Activated CD4-positive, alpha-beta T cell treated with anti-CD3 and anti-CD28 coated beads, Interleukin-2, amount 10 ng/mL, durations not matched to agents 7 days and 5 days (primary cell): Measurements from ENCODE around the gene CLSTN2. TPM values are rescaled to one million over a fixed set of nuclear protein-coding genes. Genes with fewer than 3 reads are reported as not detected.

Experiments used
- CTCF ChIA-PET: fragments of 350-600 bp; sonication (Branson Sonifier 250); formaldehyde crosslinking; loops from one replicate; lab custom pipeline; 2021; ENCODE audit warnings: antibody characterized with exemption; lab: Charles Lee
- POLR2A ChIA-PET: fragments of 350-600 bp; sonication (Branson Sonifier 250); formaldehyde crosslinking; loops from one replicate; lab custom pipeline; 2021; ENCODE audit warnings: antibody characterized with exemption; lab: Charles Lee
- DNase-seq: peaks from one replicate; pipeline ENCODE4 v3.0.0-alpha.2; 2020
- H3K27ac Mint-ChIP-seq: one replicate; pipeline ENCODE4 v1.8.0; 2021; ENCODE audit warnings: mild to moderate bottlenecking, moderate library complexity, mixed read lengths
- H3K27me3 Mint-ChIP-seq: one replicate; pipeline ENCODE4 v1.8.0; 2021; ENCODE audit warnings: mixed read lengths
- H3K36me3 Mint-ChIP-seq: one replicate; pipeline ENCODE4 v1.8.0; 2021; ENCODE audit warnings: low read depth, mixed read lengths
- H3K4me1 Mint-ChIP-seq: one replicate; pipeline ENCODE4 v1.8.0; 2021; ENCODE audit warnings: mixed read lengths
- H3K4me3 Mint-ChIP-seq: one replicate; pipeline ENCODE4 v1.8.0; 2021; ENCODE audit warnings: mild to moderate bottlenecking, moderate library complexity, mixed read lengths
- H3K9me3 Mint-ChIP-seq: one replicate; pipeline ENCODE4 v1.8.0; 2021; ENCODE audit warnings: mixed read lengths
- total RNA-seq, 2 experiments: library from RNA; stranded (reverse); gene quantifications; one replicate each; pipeline ENCODE4 v1.2.3, GENCODE V29; 2021

The CLSTN2 gene
- total RNA-seq, 2 experiments from 2014 or later = not detected

DNA sequence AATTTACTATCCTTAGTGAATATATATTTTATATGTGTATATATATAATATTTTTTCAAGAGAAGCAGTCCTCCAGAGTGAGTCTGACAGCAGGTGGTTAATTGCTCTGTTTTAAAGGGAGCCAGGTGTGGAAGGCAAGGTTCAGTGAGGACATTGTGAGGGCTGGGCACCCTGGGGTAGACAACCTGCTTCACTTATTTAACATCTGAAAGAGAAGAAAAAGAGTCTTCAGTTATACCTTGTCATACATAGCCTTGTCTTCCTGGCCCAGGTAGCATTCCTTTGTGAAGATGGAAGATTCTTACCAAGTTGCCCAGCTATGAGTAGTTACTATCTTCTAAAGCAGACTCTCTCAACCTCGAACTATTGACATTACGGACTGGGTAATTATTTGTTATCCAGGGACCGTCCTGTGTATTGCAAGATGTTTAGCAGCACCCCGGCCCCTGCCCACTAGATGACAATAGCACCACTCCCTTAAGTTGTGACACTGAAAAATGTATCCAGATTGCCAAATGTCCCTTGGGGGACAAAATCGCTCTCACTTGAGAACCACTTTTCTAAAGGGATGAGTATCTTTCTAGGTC is 406.9 kb downstream of the CLSTN2 start:
- Mint-ChIP-seq H3K36me3 (no peaks in the 10 kb centered on the region), H3K9me3 (no peaks in the 10 kb centered on the region), H3K27me3 (peaks cover 2% of the 10 kb centered on the region), H3K4me3 (no peak overlapping the region), H3K4me1 (no peaks in the 10 kb centered on the region), H3K27ac (no peak overlapping the region)
- no peak for DNase-seq
- CTCF ChIA-PET = no interaction called here
- POLR2A ChIA-PET = no interaction called here

DNA sequence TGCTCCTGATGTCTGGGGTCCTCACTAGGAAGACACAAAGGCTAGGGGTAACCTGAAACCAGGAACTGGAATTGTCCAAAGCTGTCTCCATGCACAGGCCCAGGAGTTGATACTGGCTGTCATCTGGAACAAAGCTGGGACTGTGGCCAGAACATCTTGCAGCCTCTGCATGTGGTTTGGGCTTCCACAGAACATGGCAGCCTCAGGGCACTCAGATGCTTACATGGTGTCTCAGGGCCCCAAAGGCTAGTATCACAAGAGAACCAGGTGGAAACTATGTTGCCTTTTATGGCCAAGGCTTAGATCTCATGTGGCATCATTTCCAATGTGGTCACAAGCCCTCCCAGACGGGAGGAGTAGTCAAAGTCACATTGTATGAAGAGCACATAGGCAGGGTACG is 407.7 kb downstream of the CLSTN2 start:
- DNase-seq = no peak
- ChIA-PET POLR2A (no interaction called here), CTCF (interaction anchor here (1.2 kb wide), 1 partner anchor 9 kb away, joined by 3 read pairs; no protein-coding TSS in a partner anchor)
- H3K4me1 Mint-ChIP-seq = no peaks in the 10 kb centered on the region
- H3K36me3 Mint-ChIP-seq = no peaks in the 10 kb centered on the region
- no peak overlapping the region for H3K4me3 Mint-ChIP-seq
- no peak overlapping the region for H3K27ac Mint-ChIP-seq
- H3K9me3 Mint-ChIP-seq = no peaks in the 10 kb centered on the region
- peaks cover 2% of the 10 kb centered on the region for H3K27me3 Mint-ChIP-seq

DNA sequence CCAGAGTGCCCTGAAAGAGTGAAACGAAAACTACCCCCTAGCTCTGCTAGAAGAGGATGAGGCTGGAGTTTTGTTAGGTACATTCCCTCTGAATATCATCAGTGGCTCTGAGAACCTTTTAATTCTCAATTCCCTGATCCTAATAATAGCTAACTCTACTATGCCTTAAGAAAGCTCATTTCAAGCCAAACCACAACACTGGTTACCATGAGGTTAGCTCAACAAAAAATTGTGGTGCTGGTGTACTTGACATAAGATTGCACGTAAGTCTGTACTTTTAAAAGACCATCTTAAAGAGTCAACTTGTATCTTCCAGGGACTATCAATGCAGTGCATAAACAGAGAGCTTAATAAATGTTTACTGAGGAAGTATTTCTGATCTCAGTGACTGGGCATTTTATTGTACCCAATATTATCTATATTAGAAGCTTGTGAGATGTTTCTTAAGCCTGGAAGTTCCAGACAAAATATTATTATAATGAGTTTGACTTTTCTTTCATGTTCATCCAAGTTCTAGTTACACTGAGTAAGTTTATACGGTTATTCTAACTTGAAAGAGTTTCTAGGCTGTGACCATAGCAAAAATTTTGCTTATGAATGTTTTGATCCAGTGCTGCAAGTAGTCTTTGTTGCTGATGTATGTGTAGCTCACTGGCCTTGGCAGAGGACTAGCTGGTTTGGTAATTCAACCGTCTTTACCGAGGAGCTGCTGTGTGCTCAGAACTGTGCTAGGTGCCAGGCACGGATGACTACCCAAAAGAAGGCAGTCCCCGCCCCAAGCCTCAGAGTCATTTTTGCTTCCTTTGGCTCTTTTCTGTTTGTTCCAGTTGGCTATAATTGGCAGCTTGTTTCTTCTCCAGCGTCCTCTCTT is 408.5 kb downstream of the CLSTN2 start:
- ChIA-PET CTCF (interaction anchor here (1.2 kb wide), 1 partner anchor 10 kb away, joined by 3 read pairs; no protein-coding TSS in a partner anchor), POLR2A (no interaction called here)
- no peak for DNase-seq
- H3K9me3 Mint-ChIP-seq = no peaks in the 10 kb centered on the region
- H3K36me3 Mint-ChIP-seq = no peaks in the 10 kb centered on the region
- no peaks in the 10 kb centered on the region for H3K4me1 Mint-ChIP-seq
- H3K27me3 Mint-ChIP-seq = peaks cover 2% of the 10 kb centered on the region
- no peak overlapping the region for H3K27ac Mint-ChIP-seq
- H3K4me3 Mint-ChIP-seq = no peak overlapping the region

DNA sequence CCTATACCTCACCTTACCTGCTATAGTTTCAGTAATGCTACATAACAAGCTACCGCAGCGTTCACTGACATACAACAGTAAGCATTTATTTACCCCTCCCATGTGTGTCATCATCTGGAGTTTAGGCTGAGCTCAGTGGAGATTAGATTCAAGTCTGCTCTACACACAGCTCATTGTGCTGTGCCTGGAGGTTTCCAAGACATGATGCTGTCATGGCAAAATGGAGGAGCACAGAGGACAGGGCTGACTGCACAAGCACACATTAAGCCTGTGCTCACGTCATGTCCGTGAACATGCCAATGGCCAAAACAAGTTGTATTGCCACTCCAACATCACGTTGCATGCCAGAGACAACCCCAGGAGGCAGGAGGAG is 409.1 kb downstream of the CLSTN2 start:
- Mint-ChIP-seq H3K9me3 (peaks cover 1% of the 10 kb centered on the region), H3K4me1 (no peaks in the 10 kb centered on the region), H3K27ac (no peak overlapping the region), H3K36me3 (no peaks in the 10 kb centered on the region), H3K4me3 (no peak overlapping the region), H3K27me3 (peaks cover 2% of the 10 kb centered on the region)
- DNase-seq = no peak
- ChIA-PET POLR2A (no interaction called here), CTCF (no interaction called here)

DNA sequence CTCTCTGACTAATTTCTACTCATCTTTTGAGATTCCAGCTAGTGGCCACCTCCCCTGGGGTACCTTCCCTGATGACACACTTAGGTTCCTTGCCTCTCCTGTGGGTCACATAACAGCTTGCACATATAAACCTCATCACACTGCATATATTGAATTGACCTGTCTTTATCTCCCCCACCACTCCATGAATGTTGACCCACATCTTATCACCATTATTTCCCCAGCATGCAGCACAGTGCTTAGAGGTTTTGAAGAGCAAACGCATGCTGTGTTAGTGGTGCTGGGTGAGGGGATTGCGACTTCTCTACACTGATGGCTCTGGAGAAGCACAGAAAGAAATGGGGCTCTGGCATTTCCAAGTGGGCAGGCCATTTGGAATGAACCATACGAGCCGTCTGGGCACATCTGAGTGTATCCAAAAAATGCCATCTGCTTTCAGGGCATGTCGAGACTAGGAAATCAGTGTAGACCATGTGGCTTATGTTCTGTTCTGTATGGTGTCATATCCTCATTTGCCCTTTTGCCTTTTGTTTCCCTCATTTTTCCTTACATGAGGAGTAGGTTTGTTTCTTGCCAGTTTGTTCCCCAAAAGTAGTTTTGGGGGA is 409.7 kb downstream of the CLSTN2 start:
- POLR2A ChIA-PET = no interaction called here
- Mint-ChIP-seq H3K4me3 (no peak overlapping the region), H3K27me3 (peaks cover 2% of the 10 kb centered on the region), H3K36me3 (no peaks in the 10 kb centered on the region), H3K4me1 (no peaks in the 10 kb centered on the region), H3K27ac (no peak overlapping the region), H3K9me3 (peaks cover 8% of the 10 kb centered on the region)
- CTCF ChIA-PET = no interaction called here
- no peak for DNase-seq

DNA sequence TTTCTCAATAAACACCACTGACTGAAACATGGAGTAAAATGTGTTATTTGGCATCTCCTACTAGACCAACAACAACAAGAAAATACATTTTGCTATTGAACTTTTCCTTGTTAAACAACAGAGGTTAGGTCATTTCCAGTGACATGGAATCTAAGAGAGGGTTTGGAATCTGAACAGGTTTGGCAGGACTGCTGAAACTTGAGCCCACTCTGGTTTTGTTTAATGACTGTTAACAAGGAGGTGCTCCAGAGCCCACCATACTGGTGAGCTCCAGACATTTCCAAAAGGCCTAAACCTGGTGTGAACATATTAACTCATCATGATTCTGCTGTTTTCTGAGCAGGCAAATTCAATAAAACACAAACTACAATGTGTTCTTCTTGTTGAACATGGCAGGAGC is 412.2 kb downstream of the CLSTN2 start:
- H3K36me3 Mint-ChIP-seq = no peaks in the 10 kb centered on the region
- H3K4me3 Mint-ChIP-seq = no peak overlapping the region
- no peak overlapping the region for H3K27ac Mint-ChIP-seq
- H3K4me1 Mint-ChIP-seq = no peaks in the 10 kb centered on the region
- peaks cover 4% of the 10 kb centered on the region for H3K27me3 Mint-ChIP-seq
- ChIA-PET POLR2A (no interaction called here), CTCF (no interaction called here)
- no peak for DNase-seq
- H3K9me3 Mint-ChIP-seq = peaks cover 8% of the 10 kb centered on the region

DNA sequence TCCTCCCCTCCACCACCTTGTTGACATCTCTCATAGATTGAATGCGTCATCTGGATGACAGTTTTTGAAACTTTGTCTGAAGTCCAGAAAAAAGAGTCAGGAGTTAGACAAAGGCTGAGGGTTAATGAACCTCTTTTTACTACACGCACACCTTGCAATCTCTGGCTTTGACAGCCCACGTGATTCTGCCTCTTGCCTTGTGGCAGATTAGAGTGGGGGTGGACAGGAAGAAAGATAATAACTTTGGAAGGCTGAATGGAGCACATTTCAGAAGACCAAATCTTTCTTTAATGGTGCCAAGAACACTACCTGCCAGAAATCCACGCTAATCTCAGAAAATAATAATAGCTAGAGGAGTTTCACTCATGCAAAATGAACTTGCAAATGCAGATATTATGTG is 415.0 kb downstream of the CLSTN2 start:
- POLR2A ChIA-PET = no interaction called here
- no peak overlapping the region for H3K27ac Mint-ChIP-seq

DNA sequence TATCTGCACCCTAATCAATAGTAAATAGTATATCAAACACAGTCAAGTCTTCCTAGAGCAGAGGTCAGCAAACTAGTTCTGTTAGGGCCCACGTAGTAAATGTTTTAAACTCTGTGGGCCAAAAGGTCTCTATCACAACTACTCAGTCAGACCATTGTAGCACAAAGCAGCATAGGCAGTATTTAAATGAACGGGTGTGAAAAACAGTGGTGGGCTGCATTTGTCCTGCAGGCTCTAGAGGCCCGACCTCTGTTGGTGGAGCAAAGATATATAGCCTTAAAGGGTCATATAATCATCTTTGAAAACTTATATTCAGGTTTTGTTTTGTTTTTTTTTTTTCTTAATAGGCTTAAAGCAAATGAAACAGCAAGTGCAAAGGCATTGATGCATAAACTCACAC is 416.5 kb downstream of the CLSTN2 start:
- no peaks in the 10 kb centered on the region for H3K36me3 Mint-ChIP-seq
- H3K4me1 Mint-ChIP-seq = no peaks in the 10 kb centered on the region

More for the DNA sequence above, 415.0 kb downstream of the CLSTN2 start:
- Mint-ChIP-seq H3K9me3 (peaks cover 8% of the 10 kb centered on the region), H3K4me1 (no peaks in the 10 kb centered on the region), H3K27me3 (peaks cover 2% of the 10 kb centered on the region), H3K4me3 (no peak overlapping the region), H3K36me3 (no peaks in the 10 kb centered on the region)
- no peak for DNase-seq
- CTCF ChIA-PET = no interaction called here

DNA sequence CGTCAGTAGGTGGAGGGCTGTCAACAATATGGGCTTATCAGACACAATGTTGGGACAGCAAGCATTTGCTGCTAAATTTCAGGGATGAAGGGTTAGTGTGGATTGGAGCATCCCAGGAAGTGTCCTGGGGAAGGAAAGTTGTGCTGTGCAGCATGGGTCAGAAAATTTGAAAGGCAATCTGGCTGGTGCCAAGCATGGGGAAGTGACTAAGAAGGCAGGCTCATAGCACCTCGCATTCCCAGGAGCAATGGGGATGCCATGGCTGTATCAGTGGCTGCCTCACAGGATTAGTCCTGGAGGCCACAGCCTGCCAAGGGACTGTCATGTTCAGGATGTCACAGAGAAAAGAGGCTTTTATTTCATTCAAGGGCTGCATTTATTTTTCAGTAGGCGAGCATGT is 420.5 kb downstream of the CLSTN2 start:
- Mint-ChIP-seq H3K27me3 (peaks cover 2% of the 10 kb centered on the region), H3K4me3 (no peak overlapping the region), H3K27ac (no peak overlapping the region), H3K9me3 (no peaks in the 10 kb centered on the region), H3K36me3 (no peaks in the 10 kb centered on the region), H3K4me1 (no peaks in the 10 kb centered on the region)
- POLR2A ChIA-PET = no interaction called here
- CTCF ChIA-PET = no interaction called here
- DNase-seq = no peak

More for the DNA sequence above, 416.5 kb downstream of the CLSTN2 start:
- Mint-ChIP-seq H3K4me3 (no peak overlapping the region), H3K9me3 (peaks cover 8% of the 10 kb centered on the region), H3K27ac (no peak overlapping the region), H3K27me3 (peaks cover 2% of the 10 kb centered on the region)
- no peak for DNase-seq
- CTCF ChIA-PET = no interaction called here
- POLR2A ChIA-PET = no interaction called here

DNA sequence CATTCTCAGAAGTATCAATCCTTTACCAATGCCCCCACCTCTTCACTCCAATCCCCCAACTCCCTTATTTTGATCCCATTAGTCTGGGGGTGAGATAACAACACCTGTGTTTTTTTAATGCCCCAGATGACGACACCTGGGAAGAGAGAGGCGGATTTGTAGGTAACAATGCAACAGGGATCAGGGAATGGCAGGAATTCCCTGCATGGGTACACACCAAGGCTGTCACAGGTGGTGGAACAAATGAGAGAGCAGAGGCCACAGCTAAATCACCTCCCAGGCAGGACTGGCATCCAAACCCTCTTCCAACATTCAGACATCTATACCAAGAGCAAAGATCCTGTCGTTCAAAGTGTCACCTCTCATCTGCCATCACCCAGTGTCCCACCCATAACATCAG is 423.7 kb downstream of the CLSTN2 start:
- Mint-ChIP-seq H3K27me3 (no peaks in the 10 kb centered on the region), H3K36me3 (no peaks in the 10 kb centered on the region), H3K27ac (no peak overlapping the region), H3K4me3 (no peak overlapping the region), H3K9me3 (no peaks in the 10 kb centered on the region), H3K4me1 (no peaks in the 10 kb centered on the region)
- ChIA-PET POLR2A (interaction anchor here (0.6 kb wide), 1 partner anchor 367 kb away, joined by 4 read pairs; no protein-coding TSS in a partner anchor), CTCF (no interaction called here)
- DNase-seq = no peak

DNA sequence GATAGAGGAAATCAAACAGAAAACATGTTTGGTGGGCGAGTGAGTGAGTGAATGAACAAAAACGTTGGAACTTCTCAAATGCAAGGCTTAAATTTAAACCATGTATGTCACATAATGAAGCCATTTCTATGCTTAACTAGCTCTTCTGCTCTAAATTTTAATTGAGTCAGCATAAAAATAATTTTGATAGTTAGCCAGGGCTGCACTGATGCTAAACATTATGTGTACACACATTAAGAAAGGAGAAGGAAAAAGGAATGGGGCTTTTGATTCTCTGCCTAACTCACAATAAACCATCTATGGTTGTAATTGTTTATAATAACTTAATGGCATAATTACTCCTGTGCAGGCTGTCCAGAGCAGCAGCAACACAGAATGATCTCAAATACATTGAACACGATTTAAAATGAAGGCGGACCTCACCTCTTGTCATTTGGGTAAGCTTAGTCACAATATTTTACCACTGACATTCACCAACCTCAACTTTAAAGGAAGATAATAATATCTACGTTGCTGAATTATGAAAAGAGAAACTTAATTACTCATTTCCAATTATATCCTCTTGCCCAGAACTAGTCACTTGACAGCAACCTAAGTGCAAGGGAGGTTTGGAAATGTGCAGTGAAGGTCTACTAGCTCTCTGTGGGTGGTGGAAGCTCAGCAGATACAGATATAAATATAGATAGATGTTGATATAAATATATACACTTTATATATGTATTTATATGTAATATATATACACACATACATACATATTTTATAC is 424.4 kb downstream of the CLSTN2 start:
- no peaks in the 10 kb centered on the region for H3K36me3 Mint-ChIP-seq
- no peaks in the 10 kb centered on the region for H3K27me3 Mint-ChIP-seq
- ChIA-PET CTCF (no interaction called here), POLR2A (interaction anchor here (0.6 kb wide), 1 partner anchor 366 kb away, joined by 4 read pairs; no protein-coding TSS in a partner anchor)
- H3K4me1 Mint-ChIP-seq = no peaks in the 10 kb centered on the region
- no peak overlapping the region for H3K27ac Mint-ChIP-seq
- no peak for DNase-seq
- H3K4me3 Mint-ChIP-seq = no peak overlapping the region
- H3K9me3 Mint-ChIP-seq = no peaks in the 10 kb centered on the region

DNA sequence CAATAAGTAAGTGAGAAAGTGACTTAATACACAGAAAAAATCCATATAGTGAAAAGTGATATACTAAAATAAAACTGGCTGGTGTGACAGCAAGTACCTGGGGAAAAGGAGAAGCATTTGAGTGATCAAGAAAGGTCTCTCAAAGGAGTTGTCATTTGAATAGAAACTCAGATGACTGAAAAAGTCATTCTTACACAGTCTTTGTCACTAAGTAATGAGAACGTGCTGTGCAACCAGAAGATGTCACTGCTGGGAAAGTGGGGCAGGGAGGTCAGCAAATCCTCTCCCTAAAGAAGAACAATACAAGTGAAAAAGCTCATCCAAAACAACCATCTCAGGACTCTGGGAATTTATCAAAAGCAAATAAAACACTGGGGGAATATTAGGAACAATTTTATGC is 425.3 kb downstream of the CLSTN2 start:
- Mint-ChIP-seq H3K27ac (no peak overlapping the region), H3K4me3 (no peak overlapping the region), H3K36me3 (no peaks in the 10 kb centered on the region), H3K9me3 (no peaks in the 10 kb centered on the region), H3K4me1 (no peaks in the 10 kb centered on the region), H3K27me3 (no peaks in the 10 kb centered on the region)
- CTCF ChIA-PET = no interaction called here
- DNase-seq = no peak
- POLR2A ChIA-PET = no interaction called here
